Loucy (cell line): Measurements from ENCODE around the gene EEF1AKMT2.
A peak's percentile ranks its signal among the peaks of the same experiment; 100 is the strongest.

Experiments used
- H2AFZ ChIP-seq: fragments of 200-600 bp; sonication (generic); 2 replicates; pipeline ENCODE4 v1.6.0; 2016; ENCODE audit warnings: antibody characterized with exemption, mild to moderate bottlenecking, low read length, moderate library complexity
- H3F3A ChIP-seq: fragments of 200-600 bp; 2 replicates; pipeline ENCODE4 v1.6.0; 2016; ENCODE audit warnings: antibody characterized with exemption, low read depth, mild to moderate bottlenecking
- H3K27me3 ChIP-seq: fragments of 200-600 bp; sonication (generic); 2 replicates; pipeline ENCODE4 v1.6.1; 2014; ENCODE audit warnings: low read length, mild to moderate bottlenecking; ENCODE audit not compliant: insufficient read depth, poor library complexity, severe bottlenecking
- H3K36me3 ChIP-seq: fragments of 200-600 bp; sonication (generic); 2 replicates; pipeline ENCODE4 v1.6.1; 2016; ENCODE audit warnings: low read length; ENCODE audit not compliant: insufficient read depth
- H3K4me1 ChIP-seq: fragments of 200-600 bp; sonication (generic); 2 replicates; pipeline ENCODE4 v1.5.1; 2014; ENCODE audit warnings: low read length, mild to moderate bottlenecking; ENCODE audit not compliant: insufficient read depth, poor library complexity, severe bottlenecking
- H3K4me2 ChIP-seq: fragments of 200-600 bp; sonication (generic); 2 replicates; pipeline ENCODE4 v1.6.0; 2014; ENCODE audit warnings: antibody characterized with exemption, low read length, low read depth, mild to moderate bottlenecking; ENCODE audit not compliant: poor library complexity, severe bottlenecking
- H3K4me3 ChIP-seq: fragments of 200-600 bp; sonication (generic); 2 replicates; pipeline ENCODE4 v1.5.1; 2014; ENCODE audit warnings: low read length, mild to moderate bottlenecking, mixed read lengths; ENCODE audit not compliant: poor library complexity, severe bottlenecking
- H3K79me2 ChIP-seq: fragments of 200-600 bp; sonication (generic); 2 replicates; pipeline ENCODE4 v1.6.1; 2014; ENCODE audit warnings: low read length; ENCODE audit not compliant: insufficient read depth
- H3K9ac ChIP-seq: fragments of 200-600 bp; sonication (generic); 2 replicates; pipeline ENCODE4 v1.6.0; 2014; ENCODE audit warnings: mild to moderate bottlenecking, low read depth, low read length, moderate library complexity; ENCODE audit not compliant: poor library complexity, severe bottlenecking
- H3K9me2 ChIP-seq: fragments of 200-600 bp; sonication (generic); replicated peaks from 2 replicates; pipeline ENCODE4 v1.6.1; 2016; ENCODE audit warnings: low read depth, low read length, mixed read lengths
- H3K9me3 ChIP-seq: fragments of 200-600 bp; sonication (generic); 2 replicates; pipeline ENCODE4 v1.6.1; 2014; ENCODE audit warnings: mild to moderate bottlenecking, antibody characterized with exemption, low read length, low read depth; ENCODE audit not compliant: insufficient read depth
- H4K20me1 ChIP-seq: fragments of 200-600 bp; sonication (generic); 2 replicates; pipeline ENCODE4 v1.6.0; 2014; ENCODE audit warnings: antibody characterized with exemption, low read length, mild to moderate bottlenecking; ENCODE audit not compliant: insufficient read depth, poor library complexity, severe bottlenecking
- EZH2phosphoT487 ChIP-seq: fragments of 200-600 bp; IDR thresholded peaks from 2 replicates; pipeline ENCODE4 v1.6.1; 2018; ENCODE audit warnings: antibody characterized with exemption, mild to moderate bottlenecking, moderate library complexity, borderline replicate concordance
- TF ChIP-seq, protein P1 (sequence below): fragments of 200-600 bp; sonication (generic); conservative IDR thresholded peaks from 2 replicates; pipeline ENCODE4 v1.5.1; 2014; ENCODE audit warnings: mild to moderate bottlenecking, antibody characterized with exemption, low read length

The EEF1AKMT2 gene

DNA sequence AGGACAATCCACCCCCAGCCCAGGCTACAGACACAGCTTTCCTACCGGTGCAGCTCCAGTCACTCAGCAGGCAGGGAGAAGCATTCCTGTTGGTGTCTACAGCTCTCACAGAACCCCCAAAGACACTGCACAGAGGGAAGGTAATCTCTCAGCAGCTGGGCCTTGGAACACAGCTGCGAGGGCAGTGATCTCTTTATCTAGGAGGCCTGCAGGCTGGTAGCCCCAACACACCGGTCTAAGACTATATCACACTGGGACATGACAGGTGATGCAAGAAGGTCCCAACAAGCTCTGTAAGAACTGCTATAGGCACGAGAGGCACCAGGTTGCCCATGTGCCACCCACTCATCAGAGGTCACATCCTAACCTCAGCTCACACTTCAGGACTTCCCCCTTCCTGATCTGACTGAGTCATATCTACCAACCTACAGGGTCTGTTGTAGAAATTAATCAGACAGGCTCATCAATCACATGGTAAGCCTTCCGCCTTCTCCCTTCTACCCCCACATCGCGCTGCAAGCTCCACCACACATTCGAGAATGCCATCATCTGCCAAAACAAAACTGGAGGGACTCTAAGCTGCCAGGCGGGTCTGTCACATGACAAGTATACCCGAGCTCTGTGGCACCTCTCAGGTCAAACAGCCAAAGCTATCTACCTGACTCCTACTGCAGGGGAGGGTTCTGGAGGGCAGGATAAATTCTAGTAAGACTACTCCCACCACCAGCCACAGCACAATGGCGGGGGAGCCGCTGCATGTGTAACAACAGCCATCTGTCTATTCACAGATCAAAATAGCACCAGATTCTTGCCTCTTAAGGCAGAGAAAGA lies 73.6 kb downstream of the EEF1AKMT2 start:
- no peak overlapping the region for H2AFZ ChIP-seq
- no peaks in the 10 kb centered on the region for H3K9me3 ChIP-seq
- H3K36me3 ChIP-seq, result no peaks in the 10 kb centered on the region
- H3K9ac ChIP-seq, result no peak overlapping the region
- peaks cover 26% of the 10 kb centered on the region for H3K4me1 ChIP-seq
- peaks cover 62% of the 10 kb centered on the region for H4K20me1 ChIP-seq
- TF ChIP-seq EZH2phosphoT487, result no peak
- TF ChIP-seq, protein P1, sequence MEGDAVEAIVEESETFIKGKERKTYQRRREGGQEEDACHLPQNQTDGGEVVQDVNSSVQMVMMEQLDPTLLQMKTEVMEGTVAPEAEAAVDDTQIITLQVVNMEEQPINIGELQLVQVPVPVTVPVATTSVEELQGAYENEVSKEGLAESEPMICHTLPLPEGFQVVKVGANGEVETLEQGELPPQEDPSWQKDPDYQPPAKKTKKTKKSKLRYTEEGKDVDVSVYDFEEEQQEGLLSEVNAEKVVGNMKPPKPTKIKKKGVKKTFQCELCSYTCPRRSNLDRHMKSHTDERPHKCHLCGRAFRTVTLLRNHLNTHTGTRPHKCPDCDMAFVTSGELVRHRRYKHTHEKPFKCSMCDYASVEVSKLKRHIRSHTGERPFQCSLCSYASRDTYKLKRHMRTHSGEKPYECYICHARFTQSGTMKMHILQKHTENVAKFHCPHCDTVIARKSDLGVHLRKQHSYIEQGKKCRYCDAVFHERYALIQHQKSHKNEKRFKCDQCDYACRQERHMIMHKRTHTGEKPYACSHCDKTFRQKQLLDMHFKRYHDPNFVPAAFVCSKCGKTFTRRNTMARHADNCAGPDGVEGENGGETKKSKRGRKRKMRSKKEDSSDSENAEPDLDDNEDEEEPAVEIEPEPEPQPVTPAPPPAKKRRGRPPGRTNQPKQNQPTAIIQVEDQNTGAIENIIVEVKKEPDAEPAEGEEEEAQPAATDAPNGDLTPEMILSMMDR, result no peak
- H3K27me3 ChIP-seq, result no peaks in the 10 kb centered on the region
- no peaks in the 10 kb centered on the region for H3K9me2 ChIP-seq
- no peaks in the 10 kb centered on the region for H3F3A ChIP-seq
- H3K79me2 ChIP-seq, result peaks cover 88% of the 10 kb centered on the region
- H3K4me3 ChIP-seq, result no peak overlapping the region
- peak overlapping the region; percentile 12 for H3K4me2 ChIP-seq

DNA sequence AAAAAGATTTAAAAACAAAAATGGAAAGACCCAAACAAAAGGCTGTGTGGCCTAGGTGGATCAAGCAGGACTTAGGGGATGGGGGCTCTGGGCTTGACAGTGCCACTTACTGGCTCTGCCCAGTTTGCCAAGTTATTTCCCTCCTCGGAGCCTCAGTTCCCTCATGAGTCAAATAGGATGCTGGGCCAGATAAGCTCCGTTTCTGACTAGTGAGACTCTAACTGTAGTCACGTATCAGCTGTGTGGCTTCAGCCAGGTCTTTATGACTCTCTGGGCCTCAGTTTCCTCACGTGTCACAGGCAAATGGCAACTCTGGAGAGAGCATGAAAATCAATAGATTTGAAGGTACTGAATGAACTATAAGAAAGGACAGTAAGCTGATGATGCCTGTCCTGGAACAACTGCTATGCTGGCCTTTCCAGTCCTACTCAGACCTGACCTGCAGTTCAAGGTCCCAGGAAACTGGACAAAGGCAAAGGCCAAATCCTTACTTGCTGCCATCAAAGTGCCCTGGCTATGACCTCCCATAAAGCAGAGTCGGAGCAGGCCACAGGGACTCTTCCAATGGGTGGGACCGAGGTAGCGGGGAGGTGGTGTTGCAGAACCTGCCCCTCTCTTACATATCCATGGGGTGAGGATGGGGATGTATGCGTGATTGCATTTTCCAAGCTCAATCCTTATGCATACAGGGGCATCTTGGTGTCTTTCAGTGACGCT lies 74.5 kb downstream of the EEF1AKMT2 start:
- TF ChIP-seq, protein P1, result no peak
- TF ChIP-seq EZH2phosphoT487, result no peak
- Histone ChIP-seq H3K4me2 (no peak overlapping the region), H4K20me1 (peaks cover 58% of the 10 kb centered on the region), H3K9ac (no peak overlapping the region), H3K4me3 (no peak overlapping the region), H3K9me2 (no peaks in the 10 kb centered on the region), H3K27me3 (no peaks in the 10 kb centered on the region), H2AFZ (no peak overlapping the region), H3K9me3 (no peaks in the 10 kb centered on the region), H3F3A (no peaks in the 10 kb centered on the region), H3K79me2 (peaks cover 91% of the 10 kb centered on the region), H3K36me3 (no peaks in the 10 kb centered on the region), H3K4me1 (peaks cover 21% of the 10 kb centered on the region)

DNA sequence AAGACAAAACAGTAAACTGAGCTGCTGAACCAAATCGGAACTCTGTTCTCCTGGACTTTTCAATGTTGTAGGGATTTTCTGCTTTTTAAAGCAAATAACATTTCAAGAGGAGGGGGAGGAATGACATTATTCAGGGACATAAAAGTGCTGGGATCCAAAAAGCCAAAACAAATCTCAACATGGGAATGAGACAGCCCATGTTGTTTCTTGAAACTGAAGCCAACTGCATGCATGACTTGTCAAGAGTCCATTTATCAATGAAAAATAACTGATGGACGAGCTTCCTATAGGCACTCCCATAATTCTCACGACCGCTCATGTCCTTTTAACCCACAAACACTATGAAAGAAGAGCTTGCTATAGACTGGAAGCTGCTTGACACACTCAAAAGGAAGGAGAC lies 75.3 kb downstream of the EEF1AKMT2 start:
- H3K4me2 ChIP-seq, result no peak overlapping the region
- H3K9me2 ChIP-seq, result no peaks in the 10 kb centered on the region
- no peak for TF ChIP-seq EZH2phosphoT487
- TF ChIP-seq, protein P1, result no peak
- H3K79me2 ChIP-seq, result peaks cover 92% of the 10 kb centered on the region
- H3K27me3 ChIP-seq, result no peaks in the 10 kb centered on the region
- no peaks in the 10 kb centered on the region for H3K9me3 ChIP-seq
- no peaks in the 10 kb centered on the region for H3K36me3 ChIP-seq
- H2AFZ ChIP-seq, result no peak overlapping the region
- H4K20me1 ChIP-seq, result peaks cover 52% of the 10 kb centered on the region
- H3K4me3 ChIP-seq, result no peak overlapping the region
- no peaks in the 10 kb centered on the region for H3F3A ChIP-seq
- peaks cover 16% of the 10 kb centered on the region for H3K4me1 ChIP-seq
- H3K9ac ChIP-seq, result no peak overlapping the region
